NOMO-1 treated with DMSO at 0.1 percent for 48 hours (cell line): ENCODE measurements around the gene SETD1B.
"Not testable (repeated sequence)": the region's sequence is repeated elsewhere in the genome, so short reads cannot be mapped to it uniquely, and the experiment has no call there.

Source experiments
- DNase-seq: peaks from one replicate; lab custom pipeline; 2025; ENCODE audit not compliant: unreplicated experiment; lab: John Stamatoyannopoulos, UW

The SETD1B gene

GRCh38 chr12:121852392-121852791, 48.6 kb downstream of the SETD1B start:
- DNase-seq: not testable (repeated sequence)

- no peak for DNase-seq
These were observed 53.8 kb downstream of the SETD1B start for GRCh38 chr12:121857322-121858246.

- DNase-seq: no peak
These were observed 54.5 kb downstream of the SETD1B start for GRCh38 chr12:121858318-121858661.

- DNase-seq: no peak
These were observed 55.1 kb downstream of the SETD1B start, which contains the start of gene HPD for GRCh38 chr12:121858662-121859572. Gene HPD, minus strand, starts transcription at chr12:121858859. Its CDS starts 36 bp downstream, at chr12:121858823.

GRCh38 chr12:121860257-121860656, 56.4 kb downstream of the SETD1B start:
- no peak for DNase-seq

- not testable (repeated sequence) for DNase-seq
These were observed 56.9 kb downstream of the SETD1B start for GRCh38 chr12:121860699-121861098.

- no peak for DNase-seq
These were observed 57.9 kb downstream of the SETD1B start for GRCh38 chr12:121861636-121862254.

- DNase-seq: no peak
These were observed 62.5 kb downstream of the SETD1B start for GRCh38 chr12:121866331-121866730.

GRCh38 chr12:121869229-121869628, 65.4 kb downstream of the SETD1B start:
- DNase-seq: not testable (repeated sequence)

- DNase-seq: no peak
These were observed 67.7 kb downstream of the SETD1B start for GRCh38 chr12:121871467-121871866.

GRCh38 chr12:121872546-121873215, 68.9 kb downstream of the SETD1B start:
- DNase-seq: no peak

- no peak for DNase-seq
These were observed 69.4 kb downstream of the SETD1B start for GRCh38 chr12:121873216-121873569.

GRCh38 chr12:121874071-121874470, 70.3 kb downstream of the SETD1B start:
- DNase-seq: peak; percentile 74

- no peak for DNase-seq
These were observed 71.8 kb downstream of the SETD1B start for GRCh38 chr12:121875582-121875981.

- not testable (repeated sequence) for DNase-seq
These were observed 72.3 kb downstream of the SETD1B start for GRCh38 chr12:121876080-121876447.
